Measurements from ENCODE around the gene KMT5B.

KMT5B gene

DNA sequence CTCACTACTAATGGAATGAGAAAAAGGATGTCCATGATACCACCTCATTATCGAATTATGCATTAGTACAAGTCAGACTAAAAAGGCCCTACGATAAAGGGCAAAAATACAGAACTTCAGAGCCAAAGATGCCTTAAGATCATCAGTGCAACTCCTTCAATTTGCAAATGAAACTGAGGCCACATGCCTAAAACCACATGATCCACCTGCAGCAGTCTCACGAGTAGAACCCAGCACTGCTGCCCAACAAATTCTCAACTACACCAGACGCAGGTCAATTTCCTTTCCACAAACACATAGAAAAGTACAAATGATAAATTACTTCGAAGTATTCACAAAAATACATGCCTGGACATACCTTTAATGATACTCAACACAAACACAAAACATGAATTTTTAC, 20.1 kb downstream of the KMT5B start:
- no peak for DNase-seq (ENCODE audit: low read depth)
- TF ChIP-seq POLR2A (IDR thresholded peaks at IDR 0.05; ENCODE audit: extremely low read depth, insufficient read length) (no peak), MYC (IDR thresholded peaks at IDR 0.05; ENCODE audit: low read depth, low read length) (no peak)
- TF ChIP-seq, protein P1, sequence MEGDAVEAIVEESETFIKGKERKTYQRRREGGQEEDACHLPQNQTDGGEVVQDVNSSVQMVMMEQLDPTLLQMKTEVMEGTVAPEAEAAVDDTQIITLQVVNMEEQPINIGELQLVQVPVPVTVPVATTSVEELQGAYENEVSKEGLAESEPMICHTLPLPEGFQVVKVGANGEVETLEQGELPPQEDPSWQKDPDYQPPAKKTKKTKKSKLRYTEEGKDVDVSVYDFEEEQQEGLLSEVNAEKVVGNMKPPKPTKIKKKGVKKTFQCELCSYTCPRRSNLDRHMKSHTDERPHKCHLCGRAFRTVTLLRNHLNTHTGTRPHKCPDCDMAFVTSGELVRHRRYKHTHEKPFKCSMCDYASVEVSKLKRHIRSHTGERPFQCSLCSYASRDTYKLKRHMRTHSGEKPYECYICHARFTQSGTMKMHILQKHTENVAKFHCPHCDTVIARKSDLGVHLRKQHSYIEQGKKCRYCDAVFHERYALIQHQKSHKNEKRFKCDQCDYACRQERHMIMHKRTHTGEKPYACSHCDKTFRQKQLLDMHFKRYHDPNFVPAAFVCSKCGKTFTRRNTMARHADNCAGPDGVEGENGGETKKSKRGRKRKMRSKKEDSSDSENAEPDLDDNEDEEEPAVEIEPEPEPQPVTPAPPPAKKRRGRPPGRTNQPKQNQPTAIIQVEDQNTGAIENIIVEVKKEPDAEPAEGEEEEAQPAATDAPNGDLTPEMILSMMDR (IDR thresholded peaks at IDR 0.05; ENCODE audit: low read depth, low read length): no peak
- TF ChIP-seq, protein P2, sequence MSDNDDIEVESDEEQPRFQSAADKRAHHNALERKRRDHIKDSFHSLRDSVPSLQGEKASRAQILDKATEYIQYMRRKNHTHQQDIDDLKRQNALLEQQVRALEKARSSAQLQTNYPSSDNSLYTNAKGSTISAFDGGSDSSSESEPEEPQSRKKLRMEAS (IDR thresholded peaks at IDR 0.05; ENCODE audit: low read depth, low read length): no peak
- no peak overlapping the region for H3K4me3 ChIP-seq (ENCODE audit: low read depth, low read length)

DNA sequence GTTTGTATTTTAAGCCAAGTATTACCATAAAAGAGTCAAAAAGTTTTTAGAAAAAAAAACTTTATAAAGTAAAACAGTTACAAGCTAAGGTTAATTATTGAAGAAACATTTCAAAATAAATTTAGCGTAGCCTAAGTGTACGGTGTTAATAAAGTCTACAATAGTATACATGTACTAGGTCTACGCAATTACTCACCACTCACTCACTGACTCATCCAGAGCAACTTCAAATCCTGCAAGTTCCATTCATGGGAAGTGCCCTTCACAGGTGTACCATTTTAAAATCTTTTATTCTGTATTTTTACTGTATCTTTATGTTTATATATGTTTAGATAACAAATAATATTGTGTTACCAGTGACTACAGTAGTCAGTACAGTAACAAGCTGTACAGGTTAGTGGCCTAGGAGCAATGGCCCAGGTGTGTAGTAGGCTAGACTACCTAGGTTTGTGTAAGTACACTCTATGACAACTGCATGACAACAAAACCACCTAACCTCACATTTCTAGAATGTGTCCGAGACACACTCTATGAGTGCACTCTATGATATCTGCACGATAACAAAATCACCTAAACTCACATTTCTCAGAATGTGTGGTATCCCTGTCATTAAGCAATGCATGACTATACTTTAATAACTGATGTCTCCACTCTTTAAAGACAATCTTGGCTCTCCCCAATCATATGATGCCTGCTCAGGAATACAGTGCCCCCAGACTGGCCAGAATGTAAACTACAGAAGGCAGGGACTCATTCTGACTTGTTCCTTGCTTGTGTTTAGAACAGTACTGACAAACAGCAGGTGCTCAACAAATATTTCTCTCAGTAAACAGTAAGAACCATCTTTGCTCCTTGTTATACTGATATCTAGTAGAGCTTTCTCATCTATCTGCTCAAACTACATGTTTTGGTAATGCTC, 21.2 kb downstream of the KMT5B start:
- no peak for DNase-seq (ENCODE audit: low read depth)
- TF ChIP-seq POLR2A (IDR thresholded peaks at IDR 0.05; ENCODE audit: extremely low read depth, insufficient read length) (no peak), MYC (IDR thresholded peaks at IDR 0.05; ENCODE audit: low read depth, low read length) (no peak)
- TF ChIP-seq, protein P2 (IDR thresholded peaks at IDR 0.05; ENCODE audit: low read depth, low read length): no peak
- TF ChIP-seq, protein P1 (IDR thresholded peaks at IDR 0.05; ENCODE audit: low read depth, low read length): no peak
- no peak overlapping the region for H3K4me3 ChIP-seq (ENCODE audit: low read depth, low read length)

DNA sequence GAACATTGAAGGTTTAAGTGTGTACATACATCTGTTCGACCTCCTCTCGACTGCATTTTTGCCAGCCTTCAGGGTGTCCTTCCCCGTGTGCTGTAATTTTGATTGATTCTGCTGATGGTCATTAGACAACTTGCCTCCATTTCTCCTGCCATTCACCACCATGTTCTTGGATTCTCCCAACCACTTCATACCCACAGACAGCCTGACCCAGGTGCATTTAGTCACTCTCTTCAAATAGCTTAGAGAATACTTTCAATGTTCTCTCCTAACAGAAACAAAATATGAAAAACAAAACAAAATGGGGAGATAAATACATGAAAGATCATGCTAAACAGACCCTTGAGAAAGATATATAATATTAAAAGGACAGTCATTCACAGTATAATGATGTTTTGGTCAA, 23.2 kb downstream of the KMT5B start:
- H3K4me3 ChIP-seq (ENCODE audit: low read depth, low read length): no peak overlapping the region
- no peak for DNase-seq (ENCODE audit: low read depth)
- TF ChIP-seq, protein P1 (IDR thresholded peaks at IDR 0.05; ENCODE audit: low read depth, low read length): no peak
- TF ChIP-seq MYC (IDR thresholded peaks at IDR 0.05; ENCODE audit: low read depth, low read length) (no peak), POLR2A (IDR thresholded peaks at IDR 0.05; ENCODE audit: extremely low read depth, insufficient read length) (no peak)
- TF ChIP-seq, protein P2 (IDR thresholded peaks at IDR 0.05; ENCODE audit: low read depth, low read length): no peak

DNA sequence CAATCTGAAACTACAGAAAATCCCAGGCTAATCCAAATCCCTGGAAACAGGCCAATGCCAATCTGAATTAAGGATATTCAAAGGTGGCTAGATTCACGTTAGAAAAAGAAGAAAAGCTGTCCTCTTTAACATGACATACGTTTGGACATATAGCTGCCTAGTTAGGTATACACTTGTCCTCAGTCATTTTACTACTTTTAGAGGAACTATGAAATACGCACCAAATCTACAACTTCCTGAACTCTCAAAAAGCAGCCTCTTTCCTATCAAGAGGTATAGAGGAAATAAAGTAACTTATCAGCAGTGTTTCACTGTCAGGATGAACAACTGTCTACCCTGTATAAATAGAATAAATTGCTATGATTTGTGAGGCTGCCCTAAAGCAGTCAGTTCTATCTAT, 24.0 kb downstream of the KMT5B start:
- no peak for DNase-seq (ENCODE audit: low read depth)
- H3K4me3 ChIP-seq (ENCODE audit: low read depth, low read length): no peak overlapping the region
- no peak for TF ChIP-seq MYC (IDR thresholded peaks at IDR 0.05; ENCODE audit: low read depth, low read length)
- TF ChIP-seq, protein P2 (IDR thresholded peaks at IDR 0.05; ENCODE audit: low read depth, low read length): no peak
- TF ChIP-seq, protein P1 (IDR thresholded peaks at IDR 0.05; ENCODE audit: low read depth, low read length): no peak
- no peak for TF ChIP-seq POLR2A (IDR thresholded peaks at IDR 0.05; ENCODE audit: extremely low read depth, insufficient read length)

DNA sequence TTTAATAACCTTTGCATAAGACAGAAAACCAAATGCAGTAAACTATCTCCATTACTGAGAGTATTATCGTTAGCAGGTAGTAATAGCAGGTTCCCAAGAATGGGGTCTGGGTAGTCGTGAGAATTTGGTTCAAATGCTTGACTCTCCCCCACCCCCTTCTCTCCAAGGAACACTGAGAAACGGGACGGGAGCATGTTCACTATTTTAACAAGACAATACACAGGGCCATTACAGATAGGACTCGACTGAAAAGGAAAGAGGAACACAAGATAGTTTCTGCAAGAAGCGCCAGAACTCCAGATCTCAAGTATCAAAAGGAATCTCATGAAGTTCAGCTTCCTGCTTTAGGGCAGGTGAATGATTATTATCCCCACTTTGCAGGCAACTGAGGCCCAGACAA, 27.0 kb downstream of the KMT5B start:
- DNase-seq (ENCODE audit: low read depth): no peak
- no peak overlapping the region for H3K4me3 ChIP-seq (ENCODE audit: low read depth, low read length)
- no peak for TF ChIP-seq MYC (IDR thresholded peaks at IDR 0.05; ENCODE audit: low read depth, low read length)
- no peak for TF ChIP-seq POLR2A (IDR thresholded peaks at IDR 0.05; ENCODE audit: extremely low read depth, insufficient read length)
- TF ChIP-seq, protein P1 (IDR thresholded peaks at IDR 0.05; ENCODE audit: low read depth, low read length): no peak
- TF ChIP-seq, protein P2 (IDR thresholded peaks at IDR 0.05; ENCODE audit: low read depth, low read length): no peak

All from NB4 (cell line).